GM21529 (cell line): ENCODE measurements around the gene SLC12A7.
"Not testable (repeated sequence)": the region's sequence is repeated elsewhere in the genome, so short reads cannot be mapped to it uniquely, and the experiment has no call there.

ENCODE experiments used
- ATAC-seq: cut with Tn5 transposase; IDR thresholded peaks from one replicate; pipeline ENCODE4 v1.9.1; 2021; ENCODE audit not compliant: unreplicated experiment

The SLC12A7 gene

GRCh38 chr5:1083026-1083425 lies 28.8 kb downstream of the SLC12A7 start:
- not testable (repeated sequence) for ATAC-seq

GRCh38 chr5:1081519-1081918 lies 30.3 kb downstream of the SLC12A7 start:
- no peak for ATAC-seq

GRCh38 chr5:1080432-1080831 lies 31.4 kb downstream of the SLC12A7 start:
- ATAC-seq: no peak

GRCh38 chr5:1079961-1080360 lies 31.9 kb downstream of the SLC12A7 start:
- ATAC-seq: no peak

GRCh38 chr5:1079486-1079885 lies 32.4 kb downstream of the SLC12A7 start:
- ATAC-seq: no peak

- ATAC-seq: no peak
These were observed 33.0 kb downstream of the SLC12A7 start for GRCh38 chr5:1078851-1079250.

- no peak for ATAC-seq
These were observed 33.7 kb downstream of the SLC12A7 start for GRCh38 chr5:1078206-1078605.

GRCh38 chr5:1077491-1078020 lies 34.3 kb downstream of the SLC12A7 start:
- ATAC-seq: no peak

- ATAC-seq: no peak
These were observed 34.8 kb downstream of the SLC12A7 start for GRCh38 chr5:1077026-1077425.

- no peak for ATAC-seq
These were observed 35.5 kb downstream of the SLC12A7 start for GRCh38 chr5:1076406-1076805.

- no peak for ATAC-seq
These were observed 35.9 kb downstream of the SLC12A7 start for GRCh38 chr5:1075931-1076330.

- no peak for ATAC-seq
These were observed 36.3 kb downstream of the SLC12A7 start for GRCh38 chr5:1075555-1075881.

GRCh38 chr5:1074816-1075554 lies 36.9 kb downstream of the SLC12A7 start:
- no peak for ATAC-seq

GRCh38 chr5:1074226-1074625 lies 37.6 kb downstream of the SLC12A7 start:
- no peak for ATAC-seq

- no peak for ATAC-seq
These were observed 38.4 kb downstream of the SLC12A7 start for GRCh38 chr5:1073239-1074102.

- no peak for ATAC-seq
These were observed 42.2 kb downstream of the SLC12A7 start for GRCh38 chr5:1069720-1070088.

GRCh38 chr5:1068895-1069719 lies 42.8 kb downstream of the SLC12A7 start:
- ATAC-seq: no peak

- ATAC-seq: no peak
These were observed 43.5 kb downstream of the SLC12A7 start for GRCh38 chr5:1068204-1068894.

GRCh38 chr5:1067141-1068121 lies 44.4 kb downstream of the SLC12A7 start:
- no peak for ATAC-seq

- no peak for ATAC-seq
These were observed 45.2 kb downstream of the SLC12A7 start for GRCh38 chr5:1066676-1067075.
